Tibial artery (tissue), 4 donors: ENCODE results near the gene CDIP1.

Experiments
- DNase-seq, 2 donors: peaks; one replicate each; pipeline ENCODE4 v3.0.0-alpha.2; 2019
- H3K27ac ChIP-seq, 2 donors: fragments of 200-600 bp; sonication (generic) in 1 of 2; 1 replicate in 1 of 2; 2 replicates in 1 of 2; pipeline ENCODE4 v1.5.1; 2018 to 2019; ENCODE audit warnings: mild to moderate bottlenecking in 1 of 2
- H3K27me3 ChIP-seq, 2 donors: fragments of 200-600 bp; sonication (generic) in 1 of 2; one replicate each; pipeline versions ENCODE4 v1.5.1 to v1.6.0; 2016 to 2019
- H3K36me3 ChIP-seq, 3 donors: fragments of 200-600 bp; sonication (generic) in 2 of 3; one replicate each; pipeline ENCODE4 v1.5.1; 2016 to 2019; ENCODE audit warnings: mild to moderate bottlenecking in 2 of 3
- H3K4me1 ChIP-seq, 4 donors: fragments of 200-600 bp; sonication (generic) in 2 of 4; 1 replicate in 3 of 4; 2 replicates in 1 of 4; pipeline ENCODE4 v1.5.1; 2016 to 2019
- H3K4me3 ChIP-seq, 2 donors: fragments of 200-600 bp; sonication (generic) in 1 of 2; 1 replicate in 1 of 2; 2 replicates in 1 of 2; pipeline ENCODE4 v1.5.1; 2018 to 2019; ENCODE audit warnings: mild to moderate bottlenecking in 2 of 2
- H3K9me3 ChIP-seq, 3 donors: fragments of 200-600 bp; sonication (generic) in 1 of 3; one replicate each; pipeline ENCODE4 v1.5.1; 2016 to 2019
- intact Hi-C: fragments of 100-400 bp; cut with DNase I; formaldehyde crosslinking; loops from one replicate; pipeline ENCODE4 v1.15.0; 2023; ENCODE audit warnings: low total_unique reads
- TF ChIP-seq, protein P1 (sequence below), 2 experiments: fragments of 200-600 bp in 1 of 2; fragments of 450-650 bp in 1 of 2; IDR thresholded peaks; one replicate each; pipeline ENCODE4 v1.5.1; 2017 to 2019; ENCODE audit warnings: antibody characterized with exemption in 2 of 2, mild to moderate bottlenecking in 1 of 2, moderate library complexity in 1 of 2

The CDIP1 gene

DNA sequence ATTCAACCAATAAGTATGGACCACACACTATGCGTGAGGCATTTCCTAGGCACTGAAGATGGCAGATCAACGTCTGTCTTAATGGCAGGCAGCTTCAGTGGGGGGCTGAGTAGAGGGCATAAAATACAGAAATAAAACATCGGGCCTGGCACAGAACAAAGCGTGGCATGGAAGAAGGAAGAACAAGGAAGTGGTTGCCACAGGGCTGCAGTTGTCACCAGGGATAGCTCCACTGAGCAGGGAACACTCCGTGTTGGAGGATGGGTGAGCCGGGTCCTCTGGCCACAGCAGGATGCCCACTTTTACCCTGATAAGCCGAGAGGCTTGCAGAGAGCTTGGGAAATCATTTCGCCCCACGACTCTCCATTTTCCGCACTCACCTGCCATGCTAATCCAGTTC is 6.3 kb downstream of the CDIP1 start:
- no peak for DNase-seq
- H3K27ac ChIP-seq: no peak overlapping the region
- peaks cover 0 to 23% (median 10%) of the 10 kb centered on the region in 4 donors for H3K4me1 ChIP-seq
- TF ChIP-seq, protein P1, sequence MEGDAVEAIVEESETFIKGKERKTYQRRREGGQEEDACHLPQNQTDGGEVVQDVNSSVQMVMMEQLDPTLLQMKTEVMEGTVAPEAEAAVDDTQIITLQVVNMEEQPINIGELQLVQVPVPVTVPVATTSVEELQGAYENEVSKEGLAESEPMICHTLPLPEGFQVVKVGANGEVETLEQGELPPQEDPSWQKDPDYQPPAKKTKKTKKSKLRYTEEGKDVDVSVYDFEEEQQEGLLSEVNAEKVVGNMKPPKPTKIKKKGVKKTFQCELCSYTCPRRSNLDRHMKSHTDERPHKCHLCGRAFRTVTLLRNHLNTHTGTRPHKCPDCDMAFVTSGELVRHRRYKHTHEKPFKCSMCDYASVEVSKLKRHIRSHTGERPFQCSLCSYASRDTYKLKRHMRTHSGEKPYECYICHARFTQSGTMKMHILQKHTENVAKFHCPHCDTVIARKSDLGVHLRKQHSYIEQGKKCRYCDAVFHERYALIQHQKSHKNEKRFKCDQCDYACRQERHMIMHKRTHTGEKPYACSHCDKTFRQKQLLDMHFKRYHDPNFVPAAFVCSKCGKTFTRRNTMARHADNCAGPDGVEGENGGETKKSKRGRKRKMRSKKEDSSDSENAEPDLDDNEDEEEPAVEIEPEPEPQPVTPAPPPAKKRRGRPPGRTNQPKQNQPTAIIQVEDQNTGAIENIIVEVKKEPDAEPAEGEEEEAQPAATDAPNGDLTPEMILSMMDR (IDR thresholded peaks at IDR 0.05): no peak
- H3K27me3 ChIP-seq: no peaks in the 10 kb centered on the region
- H3K9me3 ChIP-seq: no peaks in the 10 kb centered on the region
- no peak overlapping the region for H3K4me3 ChIP-seq
- peaks cover 0 to 17% (median 0%) of the 10 kb centered on the region in 3 donors for H3K36me3 ChIP-seq
- intact Hi-C loops: no loop called here

DNA sequence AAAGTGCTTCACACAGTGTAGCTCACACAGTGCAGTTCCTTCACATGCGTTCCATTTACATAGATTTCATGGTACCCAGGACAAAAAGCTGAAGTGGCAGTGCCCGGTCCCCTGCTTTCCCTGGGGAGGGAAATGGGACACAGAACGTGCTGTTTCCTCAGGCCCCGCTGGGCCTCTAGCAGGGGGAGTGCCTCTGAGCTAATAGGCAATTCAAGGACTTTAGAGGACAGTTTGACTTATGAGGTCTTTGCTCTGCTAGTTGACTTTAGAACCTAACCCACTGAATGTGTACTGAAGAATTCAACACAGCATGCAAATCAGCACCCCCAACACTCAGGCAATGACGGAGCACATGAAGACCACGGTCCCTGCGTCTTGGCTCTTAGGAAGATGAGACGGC is 6.8 kb downstream of the CDIP1 start:
- intact Hi-C loops: no loop called here
- TF ChIP-seq, protein P1 (IDR thresholded peaks at IDR 0.05): no peak

DNA sequence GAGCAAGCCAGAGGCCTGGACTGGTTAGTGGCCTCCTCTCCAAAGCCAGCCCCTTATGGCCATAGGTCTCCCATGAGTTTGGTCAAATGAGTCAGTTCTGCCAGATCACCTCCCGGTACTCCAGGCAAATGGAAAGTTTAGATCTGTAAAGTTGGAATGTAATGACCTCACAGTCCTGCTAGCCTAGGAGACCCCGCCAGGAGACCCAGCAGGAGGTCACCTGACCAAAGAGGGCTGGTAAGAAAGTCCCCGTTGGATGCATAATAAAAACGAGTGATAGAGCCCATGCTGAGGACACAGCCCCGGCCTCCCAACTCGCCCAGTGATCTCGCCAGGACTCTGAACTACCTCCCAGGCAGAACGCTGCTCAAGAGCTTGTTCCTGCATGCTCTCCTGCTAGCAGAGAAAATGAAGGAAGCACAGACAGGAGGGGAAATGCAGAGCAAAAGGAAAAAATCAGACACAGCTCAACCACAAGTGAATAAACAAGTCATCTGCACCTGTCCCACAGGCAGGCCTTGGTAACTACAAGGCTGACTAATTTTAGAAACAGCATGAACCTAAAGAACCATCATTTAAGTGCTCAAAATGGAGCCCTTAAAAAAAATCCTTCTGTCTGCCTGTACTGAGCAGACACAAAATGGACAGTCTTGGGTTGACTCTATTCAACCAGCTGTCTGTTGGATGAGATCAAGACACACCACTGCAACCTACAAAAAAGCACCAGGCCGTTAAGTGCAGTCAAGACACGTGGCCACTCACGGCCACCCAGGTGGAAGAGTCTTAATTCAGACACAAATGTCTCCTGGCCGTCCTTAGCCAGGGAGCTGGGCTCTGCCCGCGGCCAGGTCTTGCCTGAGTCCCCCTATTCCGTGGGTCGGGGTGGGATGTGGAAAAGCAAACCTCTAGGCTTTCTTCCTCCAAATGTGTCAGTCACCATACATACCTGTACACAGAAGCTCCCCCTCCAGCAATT is 9.2 kb downstream of the CDIP1 start:
- H3K36me3 ChIP-seq: peaks cover 0 to 17% (median 0%) of the 10 kb centered on the region in 3 donors
- no peaks in the 10 kb centered on the region for H3K27me3 ChIP-seq
- H3K4me3 ChIP-seq: no peak overlapping the region
- intact Hi-C loops: no loop called here
- DNase-seq: no peak
- no peaks in the 10 kb centered on the region for H3K9me3 ChIP-seq
- no peak overlapping the region for H3K27ac ChIP-seq
- H3K4me1 ChIP-seq: peaks cover 0 to 6% (median 2%) of the 10 kb centered on the region in 4 donors
- TF ChIP-seq, protein P1 (IDR thresholded peaks at IDR 0.05): no peak

More for the DNA sequence above, 6.8 kb downstream of the CDIP1 start:
- Histone ChIP-seq H3K4me3 (no peak overlapping the region), H3K36me3 (peaks cover 0 to 17% (median 0%) of the 10 kb centered on the region in 3 donors), H3K27me3 (no peaks in the 10 kb centered on the region), H3K9me3 (no peaks in the 10 kb centered on the region), H3K27ac (no peak overlapping the region), H3K4me1 (peaks cover 0 to 19% (median 6%) of the 10 kb centered on the region in 4 donors)
- no peak for DNase-seq

DNA sequence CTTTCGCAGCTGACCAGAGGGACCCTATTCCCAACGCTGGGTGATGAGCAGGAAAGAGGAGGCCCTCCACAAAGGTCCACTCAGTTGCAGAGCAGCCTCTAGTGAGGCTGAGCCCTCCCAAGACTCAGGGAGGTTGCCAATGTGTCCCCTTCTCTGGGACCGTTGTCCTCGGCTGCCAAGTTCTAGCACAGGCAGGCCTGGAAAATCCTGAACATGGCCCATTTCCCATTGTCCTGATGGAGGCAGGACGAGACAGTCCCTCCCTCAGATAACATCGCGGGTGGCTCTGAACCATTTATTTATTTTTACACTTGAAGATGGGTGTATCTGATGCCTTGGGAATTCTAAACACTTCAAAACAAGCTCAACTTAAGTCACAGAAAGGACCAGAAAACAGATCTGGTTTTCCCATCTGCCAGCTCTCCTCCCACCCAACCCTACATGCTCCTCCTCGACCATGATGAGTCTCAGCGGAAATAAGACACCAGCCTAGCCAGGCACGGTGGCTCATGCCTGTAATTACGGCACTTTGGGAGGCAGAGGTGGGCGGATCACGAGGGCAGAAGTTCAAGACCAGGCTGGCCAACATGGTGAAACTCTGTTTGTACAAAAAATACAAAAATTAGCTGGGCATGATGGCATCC is 12.8 kb downstream of the CDIP1 start:
- H3K4me1 ChIP-seq: peaks cover 0 to 16% (median 7%) of the 10 kb centered on the region in 4 donors
- no peaks in the 10 kb centered on the region for H3K9me3 ChIP-seq
- no peak overlapping the region for H3K4me3 ChIP-seq
- intact Hi-C loops: no loop called here
- H3K27ac ChIP-seq: no peak overlapping the region
- TF ChIP-seq, protein P1 (IDR thresholded peaks at IDR 0.05): no peak
- H3K27me3 ChIP-seq: no peaks in the 10 kb centered on the region
- DNase-seq: no peak
- H3K36me3 ChIP-seq: peaks cover 0 to 19% (median 6%) of the 10 kb centered on the region in 3 donors

DNA sequence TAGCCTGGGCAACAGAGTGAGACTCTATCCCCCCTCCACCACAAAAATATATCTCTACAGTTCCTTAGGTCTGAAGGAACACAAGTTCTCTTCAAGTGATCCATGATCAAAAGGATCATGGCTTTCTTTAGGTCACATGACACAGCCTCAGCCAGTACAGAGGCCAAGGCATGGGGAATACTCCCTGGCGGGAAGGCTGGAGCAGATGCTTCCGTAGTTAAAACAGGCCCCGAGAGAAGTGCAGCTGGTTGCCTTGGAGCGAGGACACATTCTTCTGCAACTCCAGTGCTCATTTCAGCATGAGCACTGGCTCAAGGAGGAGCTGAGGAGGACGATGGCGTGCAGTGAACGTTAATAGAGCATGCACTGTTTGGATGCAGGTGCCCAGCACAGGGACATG is 13.5 kb downstream of the CDIP1 start:
- TF ChIP-seq, protein P1 (IDR thresholded peaks at IDR 0.05): no peak
- H3K4me3 ChIP-seq: no peak overlapping the region
- peaks cover 0 to 19% (median 6%) of the 10 kb centered on the region in 3 donors for H3K36me3 ChIP-seq
- intact Hi-C loops: no loop called here
- H3K4me1 ChIP-seq: peaks cover 0 to 16% (median 7%) of the 10 kb centered on the region in 4 donors
- DNase-seq: no peak
- no peak overlapping the region for H3K27ac ChIP-seq
- H3K27me3 ChIP-seq: no peaks in the 10 kb centered on the region
- no peaks in the 10 kb centered on the region for H3K9me3 ChIP-seq
